Jurkat, Clone E6-1 (cell line): ENCODE results near the gene HID1.

ENCODE experiments used
- DNase-seq: peaks from one replicate; pipeline ENCODE4 v3.0.0-alpha.2; 2011; ENCODE audit warnings: low read depth, low spot score
- H3K4me3 ChIP-seq: 2 replicates; pipeline ENCODE4 v1.5.1; 2011; ENCODE audit warnings: mild to moderate bottlenecking, low read length, control low read depth, moderate library complexity

HID1 gene

GRCh38 chr17:74953134-74953687 is 19.3 kb downstream of the HID1 start:
- no peak for DNase-seq
- H3K4me3 ChIP-seq = no peak overlapping the region

GRCh38 chr17:74952431-74953133 is 20.0 kb downstream of the HID1 start:
- DNase-seq = no peak
- no peak overlapping the region for H3K4me3 ChIP-seq

- H3K4me3 ChIP-seq = no peak overlapping the region
- no peak for DNase-seq
Observed at GRCh38 chr17:74951680-74952421, 20.7 kb downstream of the HID1 start.

GRCh38 chr17:74951065-74951464 is 21.5 kb downstream of the HID1 start:
- DNase-seq = no peak
- no peak overlapping the region for H3K4me3 ChIP-seq

GRCh38 chr17:74950207-74950606 is 22.4 kb downstream of the HID1 start:
- DNase-seq = no peak
- no peak overlapping the region for H3K4me3 ChIP-seq

- DNase-seq = no peak
- H3K4me3 ChIP-seq = no peak overlapping the region
Observed at GRCh38 chr17:74949455-74950115, 23.0 kb downstream of the HID1 start.

GRCh38 chr17:74947041-74947754 is 25.4 kb downstream of the HID1 start:
- H3K4me3 ChIP-seq = no peak overlapping the region
- DNase-seq = no peak

- no peak for DNase-seq
Observed at GRCh38 chr17:74946641-74947040, 25.9 kb downstream of the HID1 start.

GRCh38 chr17:74945543-74945942 is 27.0 kb downstream of the HID1 start:
- no peak for DNase-seq
- H3K4me3 ChIP-seq = no peak overlapping the region

More at GRCh38 chr17:74946641-74947040, 25.9 kb downstream of the HID1 start:
- H3K4me3 ChIP-seq = no peak overlapping the region

- DNase-seq = no peak
Observed at GRCh38 chr17:74943808-74944522, 28.6 kb downstream of the HID1 start.

GRCh38 chr17:74941128-74941725 is 31.3 kb downstream of the HID1 start:
- H3K4me3 ChIP-seq = no peak overlapping the region
- DNase-seq = no peak

More at GRCh38 chr17:74943808-74944522, 28.6 kb downstream of the HID1 start:
- no peak overlapping the region for H3K4me3 ChIP-seq

- H3K4me3 ChIP-seq = no peak overlapping the region
Observed at GRCh38 chr17:74939534-74939933, 33.0 kb downstream of the HID1 start.

GRCh38 chr17:74938194-74938950 is 34.2 kb downstream of the HID1 start:
- H3K4me3 ChIP-seq = no peak overlapping the region
- DNase-seq = no peak

More at GRCh38 chr17:74939534-74939933, 33.0 kb downstream of the HID1 start:
- DNase-seq = no peak

GRCh38 chr17:74937064-74938051 is 35.2 kb downstream of the HID1 start:
- no peak overlapping the region for H3K4me3 ChIP-seq
- no peak for DNase-seq

- DNase-seq = no peak
- no peak overlapping the region for H3K4me3 ChIP-seq
Observed at GRCh38 chr17:74936470-74936799, 36.1 kb downstream of the HID1 start.

- no peak within 1 kb of the TSS for H3K4me3 ChIP-seq
- DNase-seq = no peak
Observed at GRCh38 chr17:74935585-74936469, 36.7 kb downstream of the HID1 start, which contains the start of gene OTOP3. OTOP3 (plus strand) TSS chr17:74935898; CDS start chr17:74935922, 24 bp downstream.
